Fibroblast of peridontal ligament (primary cell): ENCODE data around the gene NMUR1.

Source experiments
- DNase-seq: peaks from one replicate; pipeline ENCODE4 v3.0.0-alpha.2; 2010; ENCODE audit errors: extremely low read depth

NMUR1 gene

GRCh38 chr2:231525248-231526163 lies 4.7 kb downstream of the NMUR1 start:
- DNase-seq, result no peak

- DNase-seq, result no peak
Measured at GRCh38 chr2:231524477-231525247, 5.6 kb downstream of the NMUR1 start.

DNA sequence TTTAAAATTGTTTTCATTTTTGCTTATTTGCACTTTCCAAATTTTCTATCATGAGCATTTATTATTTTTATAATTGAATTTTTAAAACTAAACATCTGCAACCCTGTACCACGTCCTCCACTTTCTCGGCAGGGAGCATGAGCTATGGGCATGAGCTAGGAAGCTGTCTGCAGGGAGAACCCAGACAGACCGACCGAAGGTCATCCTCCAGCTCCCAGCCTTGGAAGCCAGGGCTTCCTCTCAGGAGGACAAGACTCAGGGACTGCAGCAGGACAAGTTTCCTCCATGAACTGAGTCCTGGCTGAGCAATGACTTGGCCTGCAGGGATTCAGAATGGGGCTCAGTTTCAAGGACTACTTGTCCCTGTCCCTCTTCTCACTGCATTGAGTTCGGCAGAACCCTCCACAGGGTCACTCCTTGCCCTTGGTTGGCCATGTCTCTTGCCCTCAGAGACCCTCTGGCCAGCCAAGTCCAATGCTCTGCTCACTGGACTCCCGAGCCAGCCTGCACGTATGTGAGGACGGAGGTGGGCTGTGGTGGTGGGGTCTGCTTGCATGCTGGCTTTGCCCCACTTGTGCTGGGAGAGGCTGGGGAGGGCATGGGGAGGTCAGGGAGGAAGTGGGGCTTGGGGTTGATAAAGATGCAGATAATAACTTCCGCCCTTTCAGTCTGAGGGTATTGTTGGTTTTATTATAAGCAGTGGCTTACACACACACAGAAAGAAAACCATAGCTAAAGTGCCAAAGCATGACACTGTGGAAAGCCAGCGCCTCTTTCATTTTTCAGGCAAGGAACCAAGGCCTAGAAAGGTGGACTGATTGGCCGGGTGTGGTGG lies 6.6 kb downstream of the NMUR1 start:
- DNase-seq, result no peak

- DNase-seq, result peak; percentile 82
Measured at GRCh38 chr2:231522418-231523180, 7.6 kb downstream of the NMUR1 start.

GRCh38 chr2:231521443-231521842 lies 8.8 kb downstream of the NMUR1 start:
- DNase-seq, result no peak

- no peak for DNase-seq
Measured at GRCh38 chr2:231519975-231520555, 10.2 kb downstream of the NMUR1 start.

- no peak for DNase-seq
Measured at GRCh38 chr2:231518771-231519170, 11.5 kb downstream of the NMUR1 start.

DNA sequence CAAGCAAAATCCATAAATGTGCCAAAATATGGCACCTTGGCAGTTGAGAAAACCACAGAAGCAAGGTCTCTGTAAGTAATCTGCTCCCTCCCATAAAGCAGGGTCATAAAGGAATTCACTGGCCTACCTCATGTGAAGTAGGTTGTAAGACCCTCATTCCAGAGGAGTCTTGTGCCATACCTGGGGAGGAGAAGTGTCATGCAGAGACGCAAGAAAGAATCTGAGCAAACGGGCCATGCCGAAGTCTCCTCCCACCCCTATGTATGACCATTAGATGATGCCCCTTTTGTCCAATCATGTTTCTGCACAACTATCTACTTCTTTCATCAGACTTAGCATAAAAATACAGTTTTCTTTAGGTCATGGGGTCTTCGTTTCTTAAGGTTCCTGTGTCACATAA lies 14.6 kb downstream of the NMUR1 start:
- DNase-seq, result no peak

- DNase-seq, result peak; percentile 21
Measured at GRCh38 chr2:231514951-231515297, 15.3 kb downstream of the NMUR1 start.

DNA sequence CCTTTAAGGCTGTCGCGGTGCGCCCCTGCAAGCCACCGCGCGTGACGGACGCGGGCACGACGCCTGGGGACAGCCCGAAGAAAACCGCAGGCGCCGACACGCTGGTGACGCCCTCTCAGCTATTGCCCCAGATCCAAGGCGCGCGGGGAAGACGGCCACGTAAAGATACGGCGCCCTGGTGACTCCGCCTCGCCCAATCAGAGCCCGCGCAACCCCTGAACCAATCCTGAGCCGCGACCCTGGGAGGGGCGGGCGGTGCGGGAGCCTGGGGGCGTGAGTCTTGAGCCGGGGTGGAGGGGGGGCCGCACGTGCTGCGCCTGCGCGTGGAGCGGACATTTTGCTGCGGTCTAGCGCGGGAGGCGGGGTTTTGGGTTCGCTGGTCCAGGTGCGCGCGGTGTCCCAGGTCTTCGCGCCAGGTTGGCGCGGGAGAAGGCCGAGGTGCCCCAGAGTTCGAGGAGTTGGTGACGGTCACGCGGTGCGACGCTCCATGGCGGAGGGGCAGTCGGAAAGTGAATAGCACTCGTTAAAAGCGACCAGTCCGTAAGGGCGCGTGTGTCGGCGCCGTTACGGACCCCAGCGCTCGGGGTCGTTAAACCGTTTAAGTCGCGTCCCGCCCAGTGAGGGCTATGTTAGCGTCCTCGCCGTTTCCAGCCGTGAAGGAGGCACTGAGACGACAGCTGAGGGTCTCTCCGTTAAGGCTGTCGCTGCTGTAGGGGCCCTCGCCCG lies 15.9 kb downstream of the NMUR1 start:
- peak; percentile 92 for DNase-seq

DNA sequence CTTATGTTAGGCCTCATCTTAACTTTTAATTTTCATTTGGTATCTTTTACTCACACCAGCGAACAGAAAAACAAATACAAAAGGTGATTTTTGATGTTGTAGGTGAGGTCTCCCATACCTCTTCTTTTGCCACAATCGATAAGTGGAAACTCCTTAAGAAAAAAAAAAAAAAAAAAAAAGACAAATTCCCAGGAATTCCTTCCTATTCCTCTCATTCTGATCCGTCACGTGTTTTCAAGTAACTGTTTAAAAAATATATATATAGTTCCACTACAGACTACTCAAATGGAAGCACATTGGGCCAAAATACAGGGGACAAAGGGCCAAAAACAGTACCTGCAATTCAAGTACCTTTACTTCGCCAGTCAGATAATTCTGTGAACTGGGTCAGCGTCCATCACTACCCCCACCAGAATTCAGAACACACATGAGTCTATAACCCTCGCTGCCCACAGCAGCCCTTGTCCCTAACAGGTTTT lies 16.5 kb downstream of the NMUR1 start:
- DNase-seq, result no peak

- no peak for DNase-seq
Measured at GRCh38 chr2:231512222-231512621, 18.0 kb downstream of the NMUR1 start.

DNA sequence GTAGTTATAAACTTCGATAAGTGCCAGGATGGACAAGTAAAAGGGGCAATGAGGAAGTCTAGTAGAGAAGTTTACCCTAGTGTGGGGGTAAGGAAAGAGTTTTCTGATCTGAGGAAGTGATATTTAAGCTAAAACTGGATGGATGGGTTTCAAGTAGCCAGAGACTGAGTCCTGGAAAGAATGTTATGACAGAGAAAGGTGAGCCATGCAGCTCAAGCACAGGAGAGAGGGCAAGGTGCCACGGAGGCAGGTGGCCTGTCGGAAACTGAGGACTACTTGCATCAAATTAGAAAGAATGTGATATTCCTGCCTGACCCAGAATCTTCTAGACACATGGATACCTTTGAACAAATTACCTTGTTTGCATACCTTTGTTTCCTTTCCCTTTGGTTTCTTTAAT lies 26.5 kb downstream of the NMUR1 start:
- DNase-seq, result no peak

GRCh38 chr2:231502596-231502995 lies 27.6 kb downstream of the NMUR1 start:
- no peak for DNase-seq

GRCh38 chr2:231497651-231498050 lies 32.6 kb downstream of the NMUR1 start:
- no peak for DNase-seq

- no peak for DNase-seq
Measured at GRCh38 chr2:231494669-231495068, 35.6 kb downstream of the NMUR1 start.

DNA sequence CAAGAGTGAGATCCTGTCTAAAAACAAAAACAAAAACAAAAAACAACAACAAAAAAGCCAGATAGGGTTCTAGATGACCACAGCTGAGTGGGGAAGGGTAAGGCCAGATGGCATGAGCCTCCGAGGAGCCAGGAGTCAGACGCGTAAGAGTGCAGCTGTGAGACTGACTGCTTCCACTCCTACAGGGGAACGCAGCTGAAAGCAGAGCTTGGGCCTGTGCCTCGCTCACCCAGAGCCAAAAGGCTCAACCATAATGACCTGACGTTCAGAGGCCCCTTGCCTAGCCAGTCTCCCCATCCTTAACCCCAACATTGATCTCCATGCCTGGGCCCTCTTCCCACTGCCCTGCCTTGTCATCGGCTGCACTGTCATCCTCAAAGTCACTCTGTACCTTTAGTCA lies 39.4 kb downstream of the NMUR1 start:
- DNase-seq, result no peak

- no peak for DNase-seq
Measured at GRCh38 chr2:231489990-231490389, 40.3 kb downstream of the NMUR1 start.

GRCh38 chr2:231488331-231488730 lies 41.9 kb downstream of the NMUR1 start:
- no peak for DNase-seq
